ENCODE measurements around the gene GLTP.
"Not testable (repeated sequence)": the region's sequence is repeated elsewhere in the genome, so short reads cannot be mapped to it uniquely, and the experiment has no call there.

Gene GLTP

DNA sequence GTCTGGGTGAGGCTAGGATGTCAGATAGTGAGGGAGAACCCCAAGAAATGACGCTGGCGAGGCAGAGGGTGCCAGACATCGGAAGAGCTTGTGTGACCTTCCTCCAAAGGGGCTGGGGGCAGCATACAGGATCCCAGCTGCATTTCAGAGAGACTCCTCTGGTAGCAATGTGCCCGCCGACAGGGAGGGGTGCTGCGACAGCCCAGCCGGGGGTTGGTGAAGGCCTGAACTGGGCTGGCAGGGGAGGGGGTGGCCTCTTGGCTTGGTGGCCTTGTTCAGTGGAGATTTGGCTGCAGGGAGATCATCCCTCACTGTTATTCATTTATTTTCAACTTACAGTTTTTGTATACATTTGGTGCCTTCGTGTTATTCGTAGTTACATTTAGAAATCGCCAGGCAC is 25.0 kb upstream of the GLTP start:
- ChIA-PET POLR2A (ENCODE audit: low non-redundant PET) (no interaction called here), CTCF (no interaction called here)
- TF ChIP-seq, protein P1, sequence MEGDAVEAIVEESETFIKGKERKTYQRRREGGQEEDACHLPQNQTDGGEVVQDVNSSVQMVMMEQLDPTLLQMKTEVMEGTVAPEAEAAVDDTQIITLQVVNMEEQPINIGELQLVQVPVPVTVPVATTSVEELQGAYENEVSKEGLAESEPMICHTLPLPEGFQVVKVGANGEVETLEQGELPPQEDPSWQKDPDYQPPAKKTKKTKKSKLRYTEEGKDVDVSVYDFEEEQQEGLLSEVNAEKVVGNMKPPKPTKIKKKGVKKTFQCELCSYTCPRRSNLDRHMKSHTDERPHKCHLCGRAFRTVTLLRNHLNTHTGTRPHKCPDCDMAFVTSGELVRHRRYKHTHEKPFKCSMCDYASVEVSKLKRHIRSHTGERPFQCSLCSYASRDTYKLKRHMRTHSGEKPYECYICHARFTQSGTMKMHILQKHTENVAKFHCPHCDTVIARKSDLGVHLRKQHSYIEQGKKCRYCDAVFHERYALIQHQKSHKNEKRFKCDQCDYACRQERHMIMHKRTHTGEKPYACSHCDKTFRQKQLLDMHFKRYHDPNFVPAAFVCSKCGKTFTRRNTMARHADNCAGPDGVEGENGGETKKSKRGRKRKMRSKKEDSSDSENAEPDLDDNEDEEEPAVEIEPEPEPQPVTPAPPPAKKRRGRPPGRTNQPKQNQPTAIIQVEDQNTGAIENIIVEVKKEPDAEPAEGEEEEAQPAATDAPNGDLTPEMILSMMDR (conservative IDR thresholded peaks at IDR 0.05; ENCODE audit: low read depth): no peak
- DNase-seq (ENCODE audit: low spot score): no peak
- no peak overlapping the region; the same call in 1 of the 2 replicates for H3K27ac ChIP-seq

DNA sequence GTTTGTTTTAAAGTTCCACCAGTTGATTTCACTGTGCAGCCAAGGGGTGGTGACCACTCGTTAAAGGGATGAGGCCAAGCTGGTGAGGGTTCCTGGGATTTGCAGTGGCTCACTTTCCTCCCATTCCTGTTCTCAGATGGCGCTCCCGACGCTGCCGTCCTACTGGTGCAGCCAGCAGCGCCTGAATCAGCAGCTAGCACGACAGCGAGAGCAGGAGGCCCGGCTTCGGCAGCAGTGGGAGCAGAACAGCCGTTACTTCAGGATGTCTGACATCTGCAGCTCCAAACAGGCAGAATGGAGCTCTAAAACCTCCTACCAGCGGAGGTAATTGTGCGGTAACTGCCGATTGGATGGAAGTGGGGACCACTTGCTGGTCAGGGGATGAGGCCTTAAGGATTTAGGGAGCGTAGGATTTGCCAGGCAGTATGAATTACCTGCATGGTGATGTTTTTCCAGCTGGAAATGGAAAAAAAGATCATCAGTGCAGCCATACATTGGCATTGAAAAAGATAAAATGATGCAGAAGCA is 22.6 kb upstream of the GLTP start:
- H3K27ac ChIP-seq: no peak overlapping the region; the same call in 1 of the 2 replicates
- ChIA-PET CTCF (interaction anchor here (0.6 to 0.9 kb wide), 2 partner anchors 13 to 50 kb away, joined by 3 to 5 read pairs; no protein-coding TSS in a partner anchor), POLR2A (ENCODE audit: low non-redundant PET) (no interaction called here)
- DNase-seq (ENCODE audit: low spot score): no peak
- TF ChIP-seq, protein P1 (conservative IDR thresholded peaks at IDR 0.05; ENCODE audit: low read depth): no peak

DNA sequence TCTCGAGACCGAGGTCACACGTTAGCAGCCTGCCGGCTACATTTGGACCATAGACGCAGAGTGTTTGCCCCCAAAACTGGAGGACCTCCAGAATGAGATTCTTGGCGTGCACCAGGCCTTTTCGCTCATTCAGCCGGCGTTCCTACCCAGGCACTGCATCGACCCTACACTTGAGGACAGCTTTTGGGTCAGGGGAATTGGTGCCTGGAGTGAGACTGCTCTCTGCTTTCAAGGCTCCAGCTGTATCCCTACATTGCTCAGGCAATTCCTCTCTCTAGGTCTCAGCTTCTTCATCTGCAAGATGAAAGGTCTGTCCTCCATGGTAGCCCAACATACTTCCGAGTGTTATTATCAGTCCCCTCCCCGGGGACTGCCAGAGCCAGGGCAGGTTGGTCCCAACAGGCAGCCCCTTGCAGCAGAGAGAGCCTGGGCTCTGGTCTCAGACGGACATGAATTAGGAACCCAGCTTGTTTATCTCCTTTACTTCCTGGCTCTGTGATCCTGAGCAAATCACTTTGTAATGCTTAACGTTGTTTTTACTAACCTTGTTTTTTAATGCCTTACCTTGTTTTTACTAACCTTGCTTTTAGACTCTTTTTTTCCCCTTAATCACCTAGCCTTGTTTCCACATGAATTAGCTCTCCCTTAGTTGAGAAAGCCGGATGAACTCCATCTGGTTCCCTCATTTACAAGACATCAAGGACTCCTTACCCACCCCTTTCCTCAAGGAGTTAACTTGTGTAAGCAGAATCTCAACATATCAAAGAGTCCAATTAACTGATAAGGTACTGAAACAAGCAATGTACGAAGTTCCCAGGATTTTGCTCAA is 20.6 kb upstream of the GLTP start:
- POLR2A ChIA-PET (ENCODE audit: low non-redundant PET): no interaction called here
- DNase-seq (ENCODE audit: low spot score): peak; percentile 33
- peak overlapping the region; percentile 86 for H3K27ac ChIP-seq
- CTCF ChIA-PET: interaction anchor here (0.7 to 1.8 kb wide), 2 partner anchors 20 to 56 kb away, joined by 3 to 9 read pairs; no protein-coding TSS in a partner anchor
- TF ChIP-seq, protein P1 (conservative IDR thresholded peaks at IDR 0.05; ENCODE audit: low read depth): no peak

DNA sequence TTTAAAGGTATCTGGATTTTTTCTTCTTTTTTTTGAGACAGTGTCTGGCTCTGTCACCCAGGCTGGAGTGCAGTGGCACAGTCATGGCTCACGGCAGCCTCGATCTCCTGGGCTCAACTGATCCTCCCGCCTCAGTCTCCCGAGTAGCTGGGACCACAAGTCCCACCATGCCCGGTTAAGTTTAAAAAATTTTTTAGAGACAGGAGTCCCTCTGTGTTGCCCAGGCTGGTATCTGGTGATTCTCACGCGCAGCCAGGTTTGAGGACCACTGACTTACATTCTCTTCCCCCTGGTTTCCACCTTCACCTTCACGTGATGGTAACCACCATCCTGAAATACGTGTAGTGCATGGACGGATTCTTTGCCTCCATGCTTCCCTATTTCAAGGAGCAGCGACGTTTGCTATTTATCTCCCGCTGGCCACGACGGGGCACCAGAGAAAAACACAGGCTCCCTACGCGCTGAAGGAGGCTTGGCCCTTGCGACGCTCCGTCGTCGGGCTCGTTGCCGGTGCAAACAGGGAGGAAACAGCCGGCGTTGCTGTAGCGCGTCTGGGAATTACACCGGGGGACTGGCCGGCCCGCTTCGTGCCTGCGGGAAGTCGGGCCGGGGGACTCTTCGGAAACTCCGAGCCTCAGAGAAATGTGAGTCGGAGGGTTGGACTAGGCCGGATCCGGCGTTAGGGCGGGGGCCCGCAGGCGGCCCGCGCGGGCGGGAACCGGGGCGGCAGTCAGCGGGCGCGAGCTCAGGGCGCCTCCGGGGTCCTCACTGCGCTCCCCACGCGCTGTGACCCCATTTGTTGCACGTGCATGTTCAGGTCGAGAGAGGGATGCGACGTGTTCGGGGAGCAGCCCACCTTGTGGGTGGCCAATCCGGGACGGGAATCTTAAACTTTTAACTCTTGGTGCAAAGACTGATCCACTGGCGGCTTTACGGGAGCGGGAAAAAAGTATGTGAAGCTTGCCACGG is 19.7 kb upstream of the GLTP start, which contains the start of gene TCHP:
TSS of gene TCHP (plus strand) at position 492 of the 969 bp plus-strand sequence. CDS start 2,753 bp downstream, outside the sequence.
- ChIA-PET CTCF (interaction anchor here (0.5 to 1.8 kb wide), 3 partner anchors 55 to 1462 kb away, joined by 3 to 9 read pairs (median 4); no protein-coding TSS in a partner anchor), POLR2A (ENCODE audit: low non-redundant PET) (no interaction called here)
- TF ChIP-seq, protein P1 (conservative IDR thresholded peaks at IDR 0.05; ENCODE audit: low read depth): peak; percentile 44; the same call in 1 of the 2 replicates
- DNase-seq (ENCODE audit: low spot score): peak; percentile 85
- peak within 1 kb of the TSS; percentile 86 for H3K27ac ChIP-seq

DNA sequence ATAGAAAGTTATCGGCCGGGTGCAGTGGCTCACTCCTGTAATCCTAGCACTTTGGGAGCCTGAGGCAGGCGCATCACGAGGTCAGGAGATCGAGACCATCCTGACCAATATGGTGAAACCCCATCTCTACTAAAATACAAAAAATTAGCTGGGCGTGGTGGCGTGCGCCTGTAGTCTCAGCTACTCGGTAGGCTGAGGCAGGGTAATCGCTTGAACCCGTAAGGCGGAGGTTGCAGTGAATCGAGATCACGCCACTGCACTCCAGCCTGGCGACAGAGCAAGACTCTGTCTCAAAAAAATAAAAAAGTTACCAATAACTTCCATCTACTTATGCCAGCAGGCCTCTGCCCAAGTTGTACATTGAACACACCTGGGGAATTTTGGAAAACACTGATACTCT is 19.0 kb upstream of the GLTP start:
- POLR2A ChIA-PET (ENCODE audit: low non-redundant PET); DNase-seq (ENCODE audit: low spot score): not testable (repeated sequence)
- H3K27ac ChIP-seq: peak overlapping the region; percentile 86
- CTCF ChIA-PET: interaction anchor here (0.7 kb wide), 1 partner anchor 320 kb away, joined by 4 read pairs; no protein-coding TSS in a partner anchor

DNA sequence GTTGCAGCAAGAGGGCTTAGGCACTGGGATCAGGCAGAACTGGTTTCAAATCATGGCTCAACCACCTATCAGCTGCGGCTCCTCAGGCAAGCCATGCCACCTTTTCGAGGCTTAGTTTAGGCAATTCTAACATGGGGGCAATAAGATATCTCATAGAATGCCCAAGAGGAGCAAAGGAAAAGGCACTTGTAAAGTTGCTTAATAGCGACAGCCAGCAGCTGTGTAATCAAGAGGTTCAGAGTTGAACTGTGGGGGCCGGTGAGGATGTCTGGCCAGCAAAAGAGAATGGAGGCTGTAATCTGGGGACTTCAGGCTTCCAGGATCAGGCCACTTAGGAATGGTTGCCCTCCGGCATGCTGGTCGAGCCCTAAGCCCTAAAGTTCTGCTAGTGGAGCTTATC is 16.7 kb upstream of the GLTP start:
- POLR2A ChIA-PET (ENCODE audit: low non-redundant PET): no interaction called here
- TF ChIP-seq, protein P1 (conservative IDR thresholded peaks at IDR 0.05; ENCODE audit: low read depth): no peak
- H3K27ac ChIP-seq: no peak overlapping the region
- DNase-seq (ENCODE audit: low spot score): no peak
- CTCF ChIA-PET: interaction anchor here (0.7 kb wide), 1 partner anchor 9 kb away, joined by 5 read pairs; no protein-coding TSS in a partner anchor

Data from RWPE1 (cell line).